K562 (cell line): ENCODE measurements around the gene OXTR. TPM values are rescaled to one million over a fixed set of nuclear protein-coding genes. Genes with fewer than 3 reads are reported as not detected.
A peak's percentile ranks its signal among the peaks of the same experiment; 100 is the strongest.

ENCODE experiments used
- ATAC-seq: fragments of 200-7000 bp; cut with Tn5 transposase; 3 replicates; pipeline ENCODE4 v1.9.1; 2020; ENCODE audit warnings: moderate library complexity
- BruUV-seq: library from RNA; stranded (reverse); fragments of 400-500 nt; replicated peaks from 2 replicates; lab custom pipeline; 2021; lab: Mats Ljungman, UMichigan
- CTCF ChIA-PET: fragments of 300-600 bp; formaldehyde crosslinking; extraction: SDS; loops from one replicate; lab custom pipeline; 2021; ENCODE audit warnings: low intra/inter-chr PET ratio; lab: Yijun Ruan, JAX
- POLR2A ChIA-PET: fragments of 300-600, 350-650 bp; sonication (Branson Sonifier 250); formaldehyde crosslinking; extraction: SDS; loops from one replicate; lab custom pipeline; 2021; ENCODE audit warnings: antibody characterized with exemption, inconsistent platforms; lab: Yijun Ruan, JAX
- DNase-seq, 4 experiments: peaks; one replicate each; pipeline versions ENCODE4 v3.0.0 to v3.0.0-alpha.2; 2011 to 2018; ENCODE audit warnings: low spot score in 3 of 4, mixed read lengths in 3 of 4; ENCODE audit errors: extremely low read depth in 1 of 4
- FAIRE-seq: peaks from 2 replicates; lab custom pipeline; 2011; peaks lifted over from hg19 to GRCh38; lab: Jason Lieb, UNC
- H2AFZ ChIP-seq: 2 replicates; pipeline ENCODE4 v1.6.0; 2011; ENCODE audit warnings: low read depth, low read length, control low read depth, inconsistent platforms
- H3K27ac ChIP-seq: fragments of 200-600 bp; 3 replicates; pipeline ENCODE4 v1.8.0; 2011; ENCODE audit warnings: low read depth, mild to moderate bottlenecking, control low read depth, inconsistent platforms, low read length, moderate library complexity, mixed read lengths; ENCODE audit errors: extremely low read depth
- H3K27me3 ChIP-seq, 2 experiments: fragments of 300-600 bp in 1 of 2; 2 replicates in 1 of 2; 3 replicates in 1 of 2; pipeline versions ENCODE4 v1.6.0 to v1.8.0; 2011; ENCODE audit warnings: inconsistent platforms in 2 of 2, low read length in 2 of 2, mild to moderate bottlenecking in 1 of 2, mixed read lengths in 1 of 2, moderate library complexity in 1 of 2; ENCODE audit not compliant: control insufficient read depth in 2 of 2, insufficient read depth in 2 of 2
- H3K36me3 ChIP-seq: fragments of 300-600 bp; 3 replicates; pipeline ENCODE4 v1.8.0; 2011; ENCODE audit warnings: mild to moderate bottlenecking, low read length, inconsistent platforms; ENCODE audit not compliant: control insufficient read depth, insufficient read depth
- H3K4me1 ChIP-seq, 2 experiments: fragments of 200-600 bp in 1 of 2; replicated peaks in 1 of 2; 2 replicates in 1 of 2; 3 replicates in 1 of 2; pipeline versions ENCODE4 v1.5.1 to v1.8.0; 2011; ENCODE audit warnings: inconsistent platforms in 2 of 2, low read length in 2 of 2, mild to moderate bottlenecking in 1 of 2, mixed read lengths in 1 of 2, moderate library complexity in 1 of 2; ENCODE audit not compliant: control insufficient read depth in 2 of 2, insufficient read depth in 2 of 2
- H3K4me2 ChIP-seq: 2 replicates; pipeline ENCODE4 v1.6.1; 2011; ENCODE audit warnings: low read length, control low read depth, inconsistent platforms, mixed read lengths; ENCODE audit not compliant: insufficient read depth
- H3K4me3 ChIP-seq: fragments of 200-600 bp; sonication (generic), shearing (Covaris generic); 2 replicates; pipeline ENCODE4 v1.5.1; 2016; ENCODE audit warnings: control low read depth, inconsistent platforms
- H3K79me2 ChIP-seq: fragments of 200-600 bp; 3 replicates; pipeline ENCODE4 v1.8.0; 2011; ENCODE audit warnings: low read length, inconsistent platforms; ENCODE audit not compliant: control insufficient read depth, insufficient read depth
- H3K9ac ChIP-seq, 2 experiments: 2 replicates each; pipeline versions ENCODE4 v1.6.0 to v1.6.1; 2011; ENCODE audit warnings: low read depth in 2 of 2, low read length in 2 of 2, control low read depth in 1 of 2, inconsistent platforms in 1 of 2, mild to moderate bottlenecking in 1 of 2, mixed read lengths in 1 of 2; ENCODE audit not compliant: insufficient read depth in 1 of 2
- H3K9me1 ChIP-seq: one replicate; pipeline ENCODE4 v1.6.0; 2011; ENCODE audit warnings: inconsistent platforms, mild to moderate bottlenecking, low read length, moderate library complexity; ENCODE audit not compliant: control insufficient read depth, insufficient read depth
- H3K9me3 ChIP-seq: replicated peaks from 2 replicates; pipeline ENCODE4 v1.5.1; 2011; ENCODE audit warnings: low read depth, low read length, inconsistent platforms; ENCODE audit not compliant: control insufficient read depth, insufficient read depth
- H4K20me1 ChIP-seq: replicated peaks from 2 replicates; pipeline ENCODE4 v1.6.1; 2011; ENCODE audit warnings: low read length, inconsistent platforms, mixed read lengths; ENCODE audit not compliant: control insufficient read depth, insufficient read depth
- C11orf30 ChIP-seq: fragments of 450-650 bp; IDR thresholded peaks from 2 replicates; pipeline ENCODE4 v1.6.1; 2016; ENCODE audit warnings: low read depth, mild to moderate bottlenecking
- CEBPG ChIP-seq, 3 experiments: fragments of 200-800 bp in 1 of 3; sonication (Bioruptor generic) in 1 of 3; sonication (generic) in 1 of 3; formaldehyde crosslinking in 1 of 3; IDR thresholded peaks in 2 of 3; conservative IDR thresholded peaks in 1 of 3; 2 replicates each; pipeline versions ENCODE4 v1.6.1 to v1.8.0; 2016 to 2022; ENCODE audit warnings: missing compliant biosample characterization in 2 of 3, missing genetic modification characterization in 2 of 3, mild to moderate bottlenecking in 1 of 3, missing genetic modification reagents in 1 of 3
- DIDO1 ChIP-seq: fragments of 450-650 bp; IDR thresholded peaks from 2 replicates; pipeline ENCODE4 v1.6.1; 2016; ENCODE audit warnings: low read depth, missing biosample characterization, missing genetic modification characterization
- DPF2 ChIP-seq: fragments of 450-650 bp; IDR thresholded peaks from 2 replicates; pipeline ENCODE4 v1.6.1; 2016
- ERF ChIP-seq: fragments of 450-650 bp; formaldehyde crosslinking; IDR thresholded peaks from 2 replicates; pipeline ENCODE4 v1.4.0; 2020; ENCODE audit warnings: mild to moderate bottlenecking, mixed read lengths
- FOXA3 ChIP-seq, 2 experiments: fragments of 450-650 bp in 1 of 2; sonication (generic) in 1 of 2; formaldehyde crosslinking; IDR thresholded peaks in 1 of 2; conservative IDR thresholded peaks in 1 of 2; 2 replicates each; pipeline versions ENCODE4 v1.4.0 to v1.8.0; 2020 to 2022; ENCODE audit warnings: mild to moderate bottlenecking in 2 of 2, missing genetic modification reagents in 1 of 2
- MAFG ChIP-seq: fragments of 450-650 bp; conservative IDR thresholded peaks from 2 replicates; pipeline ENCODE4 v1.6.1; 2016; ENCODE audit warnings: missing genetic modification characterization, missing compliant biosample characterization
- NKRF ChIP-seq: fragments of 450-650 bp; IDR thresholded peaks from 2 replicates; pipeline ENCODE4 v1.6.1; 2016; ENCODE audit warnings: borderline replicate concordance
- TAF1 ChIP-seq: IDR thresholded peaks from 2 replicates; pipeline ENCODE4 v1.6.1; 2011; ENCODE audit warnings: mild to moderate bottlenecking, low read length, moderate library complexity; ENCODE audit not compliant: insufficient read depth, control insufficient read depth, severe bottlenecking; ENCODE audit errors: extremely low read depth
- TRIM28 ChIP-seq: fragments of 450-650 bp; IDR thresholded peaks from 2 replicates; pipeline ENCODE4 v1.6.1; 2017
- U2AF2 ChIP-seq: fragments of 200-400 bp; formaldehyde crosslinking; optimal IDR thresholded peaks from 2 replicates; pipeline ENCODE3; 2017; ENCODE audit warnings: low read depth, mild to moderate bottlenecking, low read length
- ZNF224 ChIP-seq: sonication (generic); formaldehyde crosslinking; IDR thresholded peaks from 2 replicates; pipeline ENCODE4 v1.8.0; 2022; ENCODE audit warnings: mild to moderate bottlenecking, missing genetic modification reagents
- ZNF316 ChIP-seq: fragments of 450-650 bp; IDR thresholded peaks from 2 replicates; pipeline ENCODE4 v1.6.1; 2016
- ZNF695 ChIP-seq: fragments of 450-650 bp; formaldehyde crosslinking; IDR thresholded peaks from 2 replicates; pipeline ENCODE4 v1.4.0; 2020; ENCODE audit warnings: mild to moderate bottlenecking, moderate library complexity
- ZNF780A ChIP-seq: fragments of 250-450 bp; sonication (Bioruptor Pico); IDR thresholded peaks from 2 replicates; pipeline ENCODE4 v1.5.0; 2021; ENCODE audit warnings: mild to moderate bottlenecking
- WGBS: fragments of 100-300 bp; shearing (Covaris generic); methylation state at CpG from one replicate; pipeline ENCODE4 v1.1.6; 2016; ENCODE audit warnings: low coverage, mixed read lengths; ENCODE audit not compliant: insufficient coverage; ENCODE audit errors: missing lambda C conversion rate; 5-methylcytosine and 5-hydroxymethylcytosine counted together
- in situ Hi-C: fragments of 300-500 bp; cut with MboI; formaldehyde crosslinking; loops from 4 replicates; pipeline ENCODE4 v1.15.0; 2018; ENCODE audit warnings: inconsistent platforms, mixed read lengths
- intact Hi-C: fragments of 100-400 bp; cut with micrococcal nuclease; formaldehyde crosslinking; loops from 2 replicates; pipeline ENCODE4 v1.14.2; 2022
- polyA plus RNA-seq, 8 experiments: library from polyadenylated mRNA; depleted of rRNA in 4 of 8; stranded (reverse) in 5 of 8; unstranded in 3 of 8; fragments of >200 nt; fragmentation: Nextera tagmentation in 2 of 8; fragmentation: Illumina TruSeq in 1 of 8; extraction: Ambion mirVana in 2 of 8; extraction: Trizol in 1 of 8; gene quantifications; 2 replicates each; pipeline versions ENCODE4 v1.2.1 to v1.2.3, GENCODE V29; 2011 to 2014; ENCODE audit warnings: inconsistent platforms in 1 of 8, missing spikeins in 1 of 8
- total RNA-seq, 7 experiments: library from RNA; depleted of rRNA in 6 of 7; stranded (reverse); fragments of >200 nt in 6 of 7; fragmentation: Illumina TruSeq in 2 of 7; extraction: Trizol in 2 of 7; gene quantifications; 2 replicates each; pipeline versions ENCODE4 v1.2.1 to v1.2.3, GENCODE V29; 2011 to 2021; ENCODE audit warnings: low replicate concordance in 1 of 7

Gene OXTR
- total and polyA plus RNA-seq, 9 of the 15 experiments (the other 6 are each of a cell fraction or from before 2014, with no cell fraction given) = 0.14 to 1.3 (median 0.80) TPM

- ATAC-seq (no peak), DNase-seq (no peak), FAIRE-seq (no peak)
- in situ Hi-C loops = no loop called here
- no TSS peak for BruUV-seq
- TF ChIP-seq TAF1 = no peak
- TF ChIP-seq ZNF316 = peak; percentile 73
- TF ChIP-seq ZNF695 (CRISPR knock-in tag) = no peak
- TF ChIP-seq C11orf30 = peak; percentile 73
- peak; percentile 65 for TF ChIP-seq MAFG (tag)
- ChIA-PET CTCF (no interaction called here), POLR2A (interaction anchor here (0.9 to 1.1 kb wide), 2 partner anchors 10 to 483 kb away, joined by 3 read pairs; no protein-coding TSS in a partner anchor)
- H2AFZ ChIP-seq = no peak overlapping the region
- no peaks in the 10 kb centered on the region for H3K79me2 ChIP-seq
- 0% methylated on average over 3 of the region's 3 CpGs for WGBS
- H3K4me2 ChIP-seq = no peak overlapping the region
- H3K4me3 ChIP-seq = no peak overlapping the region
- no peak overlapping the region for H3K9ac ChIP-seq
- no peaks in the 10 kb centered on the region for H3K9me1 ChIP-seq
- H3K27me3 ChIP-seq = peaks cover 5 to 30% of the 10 kb centered on the region in 2 experiments; a peak in 3 of 5 replicates
- no peak overlapping the region for H3K27ac ChIP-seq
- intact Hi-C loops = no loop called here
- H3K36me3 ChIP-seq = no peaks in the 10 kb centered on the region
- H3K4me1 ChIP-seq = no peaks in the 10 kb centered on the region
- H3K9me3 ChIP-seq = no peaks in the 10 kb centered on the region
- no peaks in the 10 kb centered on the region for H4K20me1 ChIP-seq
Measured at GRCh38 chr3:8724108-8724752, 45.2 kb downstream of the OXTR start.

GRCh38 chr3:8723612-8724011 is 45.8 kb downstream of the OXTR start:
- H3K79me2 ChIP-seq = no peaks in the 10 kb centered on the region
- H3K4me3 ChIP-seq = no peak overlapping the region
- in situ Hi-C loops = no loop called here
- H3K9me1 ChIP-seq = no peaks in the 10 kb centered on the region
- ChIA-PET CTCF (no interaction called here), POLR2A (interaction anchor here (0.9 to 1.0 kb wide), 2 partner anchors 10 to 14 kb away, joined by 3 to 4 read pairs; no protein-coding TSS in a partner anchor)
- no peaks in the 10 kb centered on the region for H4K20me1 ChIP-seq
- intact Hi-C loops = no loop called here
- no TSS peak for BruUV-seq
- no peak overlapping the region for H3K9ac ChIP-seq
- peaks cover 5 to 25% of the 10 kb centered on the region in 2 experiments; a peak in 2 of 5 replicates for H3K27me3 ChIP-seq
- no peak overlapping the region for H3K27ac ChIP-seq
- 2% methylated on average over 3 of the region's 3 CpGs for WGBS
- H3K4me2 ChIP-seq = no peak overlapping the region
- ATAC-seq = no peak
- H2AFZ ChIP-seq = no peak overlapping the region
- H3K36me3 ChIP-seq = no peaks in the 10 kb centered on the region
- no peak for DNase-seq
- no peaks in the 10 kb centered on the region for H3K9me3 ChIP-seq
- no peaks in the 10 kb centered on the region for H3K4me1 ChIP-seq
- FAIRE-seq = no peak
- TF ChIP-seq U2AF2 (no peak), NKRF (no peak), ERF (CRISPR knock-in tag) (no peak), ZNF780A (no peak), DPF2 (no peak), TRIM28 (no peak), DIDO1 (no peak), ZNF224 (CRISPR knock-in tag) (no peak), FOXA3 (CRISPR knock-in tag; conservative IDR thresholded peaks at IDR 0.05 in 1 of 2, IDR thresholded peaks at IDR 0.05 in 1 of 2) (no peak), CEBPG (CRISPR knock-in tag; IDR thresholded peaks at IDR 0.05) (no peak), CEBPG (tag; conservative IDR thresholded peaks at IDR 0.05 in 1 of 2, IDR thresholded peaks at IDR 0.05 in 1 of 2) (no peak)
